DND-41 (cell line): ENCODE results near the gene DTWD2.

Experiments used
- ATAC-seq: fragments of 200-7000 bp; cut with Tn5 transposase; 3 replicates; pipeline ENCODE4 v1.9.1; 2021; ENCODE audit warnings: low read depth; ENCODE audit not compliant: insufficient read depth
- DNase-seq: peaks from one replicate; pipeline ENCODE4 v3.0.0-alpha.2; 2020
- H2AFZ ChIP-seq: 2 replicates; pipeline ENCODE4 v1.6.0; 2012; ENCODE audit warnings: low read depth, low read length
- H3K27ac ChIP-seq: 2 replicates; pipeline ENCODE4 v1.5.1; 2012; ENCODE audit warnings: low read length, inconsistent platforms
- H3K27me3 ChIP-seq: fragments of 200-600 bp; sonication (generic); 2 replicates; pipeline ENCODE4 v1.6.0; 2012; ENCODE audit warnings: low read length, mild to moderate bottlenecking, inconsistent platforms; ENCODE audit not compliant: insufficient read depth, poor library complexity
- H3K36me3 ChIP-seq: 2 replicates; pipeline ENCODE4 v1.5.1; 2012; ENCODE audit warnings: low read length, inconsistent platforms; ENCODE audit not compliant: insufficient read depth
- H3K4me1 ChIP-seq: 2 replicates; pipeline ENCODE4 v1.5.1; 2012; ENCODE audit warnings: mild to moderate bottlenecking, low read length; ENCODE audit not compliant: insufficient read depth
- H3K4me2 ChIP-seq: 2 replicates; pipeline ENCODE4 v1.6.0; 2012; ENCODE audit warnings: mild to moderate bottlenecking, moderate library complexity, low read length, inconsistent platforms; ENCODE audit not compliant: insufficient read depth
- H3K4me3 ChIP-seq, 2 experiments: fragments of 200-600 bp in 1 of 2; shearing (Covaris generic) in 1 of 2; 2 replicates each; pipeline ENCODE4 v1.5.1; 2012 to 2016; ENCODE audit warnings: inconsistent platforms in 2 of 2, low read length in 2 of 2, mild to moderate bottlenecking in 2 of 2, low read depth in 1 of 2, moderate library complexity in 1 of 2
- H3K79me2 ChIP-seq: 2 replicates; pipeline ENCODE4 v1.6.0; 2012; ENCODE audit warnings: low read length, inconsistent platforms; ENCODE audit not compliant: insufficient read depth
- H3K9ac ChIP-seq: 2 replicates; pipeline ENCODE4 v1.6.0; 2012; ENCODE audit warnings: low read depth, mild to moderate bottlenecking, inconsistent platforms, low read length, moderate library complexity
- H3K9me3 ChIP-seq: 2 replicates; pipeline ENCODE4 v1.5.1; 2012; ENCODE audit warnings: low read length, moderate library complexity, mild to moderate bottlenecking, inconsistent platforms; ENCODE audit not compliant: insufficient read depth, severe bottlenecking
- H4K20me1 ChIP-seq: 2 replicates; pipeline ENCODE4 v1.6.0; 2012; ENCODE audit warnings: low read length; ENCODE audit not compliant: insufficient read depth
- EZH2 ChIP-seq: IDR thresholded peaks from 3 replicates; pipeline ENCODE4 v1.6.1; 2012; ENCODE audit warnings: borderline replicate concordance, low read depth, mild to moderate bottlenecking, moderate library complexity, low read length, inconsistent platforms; ENCODE audit not compliant: severe bottlenecking
- TF ChIP-seq, protein P1 (sequence below): IDR thresholded peaks from 2 replicates; pipeline ENCODE4 v1.5.1; 2012; ENCODE audit warnings: borderline replicate concordance, low read length, moderate library complexity, mild to moderate bottlenecking; ENCODE audit not compliant: poor library complexity, severe bottlenecking; ENCODE audit errors: extremely low read depth

The DTWD2 gene

DNA sequence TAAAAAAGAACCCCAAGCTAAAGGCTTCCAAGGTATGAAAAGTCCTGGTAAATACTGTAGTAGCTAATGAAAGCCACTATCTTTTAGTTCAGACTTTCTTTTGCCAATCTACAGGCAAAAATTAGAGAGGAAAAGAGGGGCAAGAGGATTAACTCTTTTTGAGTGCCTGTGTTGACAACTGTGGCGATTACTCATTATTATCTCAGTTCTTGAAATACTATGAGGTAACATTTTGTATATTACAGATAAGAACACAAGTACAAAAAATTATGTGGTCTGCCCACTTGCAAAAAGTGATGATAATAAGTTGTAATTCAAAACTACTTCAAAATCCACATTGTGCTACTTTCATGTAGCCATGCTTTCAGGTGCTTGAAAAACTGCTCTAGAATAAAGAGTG, 144.0 kb downstream of the DTWD2 start:
- Histone ChIP-seq H2AFZ (no peak overlapping the region), H4K20me1 (no peaks in the 10 kb centered on the region), H3K4me3 (no peak overlapping the region), H3K27ac (no peak overlapping the region), H3K4me1 (no peaks in the 10 kb centered on the region), H3K9ac (no peak overlapping the region), H3K4me2 (no peak overlapping the region), H3K9me3 (no peaks in the 10 kb centered on the region), H3K36me3 (no peaks in the 10 kb centered on the region), H3K27me3 (no peaks in the 10 kb centered on the region), H3K79me2 (no peaks in the 10 kb centered on the region)
- no peak for TF ChIP-seq EZH2
- TF ChIP-seq, protein P1, sequence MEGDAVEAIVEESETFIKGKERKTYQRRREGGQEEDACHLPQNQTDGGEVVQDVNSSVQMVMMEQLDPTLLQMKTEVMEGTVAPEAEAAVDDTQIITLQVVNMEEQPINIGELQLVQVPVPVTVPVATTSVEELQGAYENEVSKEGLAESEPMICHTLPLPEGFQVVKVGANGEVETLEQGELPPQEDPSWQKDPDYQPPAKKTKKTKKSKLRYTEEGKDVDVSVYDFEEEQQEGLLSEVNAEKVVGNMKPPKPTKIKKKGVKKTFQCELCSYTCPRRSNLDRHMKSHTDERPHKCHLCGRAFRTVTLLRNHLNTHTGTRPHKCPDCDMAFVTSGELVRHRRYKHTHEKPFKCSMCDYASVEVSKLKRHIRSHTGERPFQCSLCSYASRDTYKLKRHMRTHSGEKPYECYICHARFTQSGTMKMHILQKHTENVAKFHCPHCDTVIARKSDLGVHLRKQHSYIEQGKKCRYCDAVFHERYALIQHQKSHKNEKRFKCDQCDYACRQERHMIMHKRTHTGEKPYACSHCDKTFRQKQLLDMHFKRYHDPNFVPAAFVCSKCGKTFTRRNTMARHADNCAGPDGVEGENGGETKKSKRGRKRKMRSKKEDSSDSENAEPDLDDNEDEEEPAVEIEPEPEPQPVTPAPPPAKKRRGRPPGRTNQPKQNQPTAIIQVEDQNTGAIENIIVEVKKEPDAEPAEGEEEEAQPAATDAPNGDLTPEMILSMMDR: no peak
- no peak for ATAC-seq
- no peak for DNase-seq

- DNase-seq (no peak), ATAC-seq (no peak)
- Histone ChIP-seq H3K27ac (no peak overlapping the region), H3K4me3 (no peak overlapping the region), H2AFZ (no peak overlapping the region), H3K4me1 (no peaks in the 10 kb centered on the region), H3K9ac (no peak overlapping the region), H3K9me3 (no peaks in the 10 kb centered on the region), H3K36me3 (no peaks in the 10 kb centered on the region), H4K20me1 (no peaks in the 10 kb centered on the region), H3K27me3 (no peaks in the 10 kb centered on the region), H3K4me2 (no peak overlapping the region), H3K79me2 (no peaks in the 10 kb centered on the region)
- TF ChIP-seq EZH2: no peak
- TF ChIP-seq, protein P1: no peak
Measured at GRCh38 chr5:118834710-118835109, 153.6 kb downstream of the DTWD2 start.

- DNase-seq: no peak
- Histone ChIP-seq H3K9me3 (no peaks in the 10 kb centered on the region), H3K9ac (no peak overlapping the region), H3K79me2 (no peaks in the 10 kb centered on the region), H2AFZ (no peak overlapping the region), H3K4me2 (no peak overlapping the region), H4K20me1 (no peaks in the 10 kb centered on the region), H3K27me3 (no peaks in the 10 kb centered on the region), H3K4me1 (no peaks in the 10 kb centered on the region), H3K27ac (no peak overlapping the region), H3K4me3 (no peak overlapping the region), H3K36me3 (no peaks in the 10 kb centered on the region)
- no peak for TF ChIP-seq EZH2
- TF ChIP-seq, protein P1: no peak
- ATAC-seq: no peak
Measured at GRCh38 chr5:118832974-118833373, 155.4 kb downstream of the DTWD2 start.

GRCh38 chr5:118825226-118825625, 163.1 kb downstream of the DTWD2 start:
- Histone ChIP-seq H3K4me1 (no peaks in the 10 kb centered on the region), H3K4me2 (no peak overlapping the region), H3K9me3 (no peaks in the 10 kb centered on the region), H3K9ac (no peak overlapping the region), H3K36me3 (no peaks in the 10 kb centered on the region), H3K27me3 (peaks cover 6% of the 10 kb centered on the region), H3K4me3 (no peak overlapping the region), H2AFZ (no peak overlapping the region), H3K79me2 (no peaks in the 10 kb centered on the region), H3K27ac (no peak overlapping the region), H4K20me1 (no peaks in the 10 kb centered on the region; the same call in 1 of the 2 replicates)
- TF ChIP-seq, protein P1: no peak
- no peak for TF ChIP-seq EZH2
- DNase-seq (no peak), ATAC-seq (no peak)
